Endothelial cell (in vitro differentiated cells): ENCODE results near the gene GRM5. TPM values are rescaled to one million over a fixed set of nuclear protein-coding genes. Genes with fewer than 3 reads are reported as not detected.

Source experiments
- DNase-seq: peaks from one replicate; pipeline ENCODE4 v3.0.0; 2021; ENCODE audit warnings: low spot score
- H3K27ac Mint-ChIP-seq: one replicate; pipeline ENCODE4 v1.8.0; 2021; ENCODE audit warnings: mixed read lengths, inconsistent platforms; ENCODE audit not compliant: unreplicated experiment
- H3K27me3 Mint-ChIP-seq: one replicate; pipeline ENCODE4 v1.8.0; 2021; ENCODE audit warnings: mild to moderate bottlenecking, moderate library complexity, mixed read lengths, inconsistent platforms; ENCODE audit not compliant: unreplicated experiment
- H3K36me3 Mint-ChIP-seq: one replicate; pipeline ENCODE4 v1.8.0; 2021; ENCODE audit warnings: mild to moderate bottlenecking, low read depth, mixed read lengths, inconsistent platforms; ENCODE audit not compliant: unreplicated experiment
- H3K4me1 Mint-ChIP-seq: one replicate; pipeline ENCODE4 v1.8.0; 2021; ENCODE audit warnings: mild to moderate bottlenecking, mixed read lengths, inconsistent platforms; ENCODE audit not compliant: unreplicated experiment
- H3K4me3 Mint-ChIP-seq: one replicate; pipeline ENCODE4 v1.8.0; 2021; ENCODE audit warnings: mild to moderate bottlenecking, mixed read lengths, inconsistent platforms; ENCODE audit not compliant: unreplicated experiment
- H3K9me3 Mint-ChIP-seq: one replicate; pipeline ENCODE4 v1.8.0; 2021; ENCODE audit warnings: mixed read lengths, inconsistent platforms; ENCODE audit not compliant: unreplicated experiment
- total RNA-seq: library from RNA; stranded (reverse); fragmentation: NEBNext Ultra II Directional; extraction: Animal tissue kit (Norgen Biotek cat#: 25700); gene quantifications from one replicate; pipeline ENCODE4 v1.2.1, GENCODE V29; 2021; ENCODE audit not compliant: unreplicated experiment
- TF ChIP-seq, protein P1 (sequence below): fragments of 200-600 bp; sonication (generic); IDR thresholded peaks from one replicate; pipeline ENCODE4 v1.5.0; 2021; ENCODE audit warnings: antibody characterized with exemption; ENCODE audit not compliant: unreplicated experiment

The GRM5 gene
- total RNA-seq, 1 donor from 2014 or later, result 0.28 TPM

- H3K36me3 Mint-ChIP-seq, result no peaks in the 10 kb centered on the region
- H3K4me1 Mint-ChIP-seq, result no peaks in the 10 kb centered on the region
- H3K9me3 Mint-ChIP-seq, result no peaks in the 10 kb centered on the region
- no peak overlapping the region for H3K27ac Mint-ChIP-seq
- TF ChIP-seq, protein P1, sequence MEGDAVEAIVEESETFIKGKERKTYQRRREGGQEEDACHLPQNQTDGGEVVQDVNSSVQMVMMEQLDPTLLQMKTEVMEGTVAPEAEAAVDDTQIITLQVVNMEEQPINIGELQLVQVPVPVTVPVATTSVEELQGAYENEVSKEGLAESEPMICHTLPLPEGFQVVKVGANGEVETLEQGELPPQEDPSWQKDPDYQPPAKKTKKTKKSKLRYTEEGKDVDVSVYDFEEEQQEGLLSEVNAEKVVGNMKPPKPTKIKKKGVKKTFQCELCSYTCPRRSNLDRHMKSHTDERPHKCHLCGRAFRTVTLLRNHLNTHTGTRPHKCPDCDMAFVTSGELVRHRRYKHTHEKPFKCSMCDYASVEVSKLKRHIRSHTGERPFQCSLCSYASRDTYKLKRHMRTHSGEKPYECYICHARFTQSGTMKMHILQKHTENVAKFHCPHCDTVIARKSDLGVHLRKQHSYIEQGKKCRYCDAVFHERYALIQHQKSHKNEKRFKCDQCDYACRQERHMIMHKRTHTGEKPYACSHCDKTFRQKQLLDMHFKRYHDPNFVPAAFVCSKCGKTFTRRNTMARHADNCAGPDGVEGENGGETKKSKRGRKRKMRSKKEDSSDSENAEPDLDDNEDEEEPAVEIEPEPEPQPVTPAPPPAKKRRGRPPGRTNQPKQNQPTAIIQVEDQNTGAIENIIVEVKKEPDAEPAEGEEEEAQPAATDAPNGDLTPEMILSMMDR, result no peak
- no peak for DNase-seq
- no peaks in the 10 kb centered on the region for H3K27me3 Mint-ChIP-seq
- no peak overlapping the region for H3K4me3 Mint-ChIP-seq
Measured at GRCh38 chr11:88809126-88809525, 256.7 kb downstream of the GRM5 start.

DNA sequence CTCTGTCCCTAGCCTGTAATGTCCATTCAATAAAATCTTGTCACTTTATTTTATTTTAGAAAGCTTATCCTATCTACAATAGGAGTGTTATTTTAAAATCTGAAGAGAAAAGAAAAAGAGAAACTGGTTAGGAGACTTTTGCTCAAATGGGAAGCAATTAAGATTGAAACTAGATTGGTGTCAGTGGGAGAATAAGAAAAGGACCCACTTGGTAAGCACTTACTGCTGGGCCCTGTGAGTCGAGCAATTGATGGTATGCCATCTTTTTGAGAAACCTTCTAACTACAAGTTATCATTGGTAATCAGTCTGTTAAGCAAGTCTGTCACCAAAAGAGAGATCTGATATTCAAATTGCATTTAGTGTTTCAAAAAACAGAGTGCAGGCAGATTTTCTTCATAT lies 258.4 kb downstream of the GRM5 start:
- no peak for DNase-seq
- Mint-ChIP-seq H3K4me1 (no peaks in the 10 kb centered on the region), H3K27ac (no peak overlapping the region), H3K27me3 (no peaks in the 10 kb centered on the region), H3K4me3 (no peak overlapping the region), H3K36me3 (no peaks in the 10 kb centered on the region), H3K9me3 (no peaks in the 10 kb centered on the region)
- TF ChIP-seq, protein P1, result no peak

GRCh38 chr11:88806410-88806809 lies 259.4 kb downstream of the GRM5 start:
- no peaks in the 10 kb centered on the region for H3K9me3 Mint-ChIP-seq
- TF ChIP-seq, protein P1, result no peak
- H3K27me3 Mint-ChIP-seq, result no peaks in the 10 kb centered on the region
- no peak for DNase-seq
- no peaks in the 10 kb centered on the region for H3K36me3 Mint-ChIP-seq
- no peak overlapping the region for H3K4me3 Mint-ChIP-seq
- no peaks in the 10 kb centered on the region for H3K4me1 Mint-ChIP-seq
- no peak overlapping the region for H3K27ac Mint-ChIP-seq

DNA sequence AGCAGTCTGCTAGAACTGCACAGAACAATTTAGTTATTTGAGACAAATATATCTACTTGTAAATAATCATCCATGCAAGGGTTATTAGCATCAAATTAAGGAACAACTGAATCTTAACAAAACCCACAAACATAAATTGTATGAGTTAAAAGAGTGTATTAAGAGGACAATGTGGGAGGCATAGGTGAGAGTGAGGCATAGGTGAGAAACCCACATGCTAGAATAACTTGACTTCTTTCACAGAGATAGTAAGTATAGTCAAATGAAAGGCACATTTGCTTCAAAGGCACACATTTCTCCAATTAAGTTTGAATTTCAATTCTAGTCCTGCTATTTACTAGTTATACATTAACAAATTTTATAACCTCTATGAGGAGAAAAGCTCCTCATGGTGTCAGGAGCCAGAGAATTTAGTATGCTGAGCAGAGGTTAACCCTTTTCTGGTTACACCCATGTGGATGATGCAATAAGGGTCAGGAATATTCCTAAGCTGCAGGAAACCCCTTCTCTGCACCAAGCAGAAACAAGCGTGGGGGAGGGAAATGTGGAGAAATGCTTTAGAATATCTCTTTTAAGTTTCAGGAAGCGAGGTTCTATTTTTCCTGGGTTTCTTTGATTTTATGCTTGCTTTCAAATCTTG lies 264.2 kb downstream of the GRM5 start:
- H3K9me3 Mint-ChIP-seq, result no peaks in the 10 kb centered on the region
- no peaks in the 10 kb centered on the region for H3K27me3 Mint-ChIP-seq
- TF ChIP-seq, protein P1, result no peak
- H3K27ac Mint-ChIP-seq, result no peak overlapping the region
- DNase-seq, result no peak
- no peak overlapping the region for H3K4me3 Mint-ChIP-seq
- H3K4me1 Mint-ChIP-seq, result no peaks in the 10 kb centered on the region
- no peaks in the 10 kb centered on the region for H3K36me3 Mint-ChIP-seq

DNA sequence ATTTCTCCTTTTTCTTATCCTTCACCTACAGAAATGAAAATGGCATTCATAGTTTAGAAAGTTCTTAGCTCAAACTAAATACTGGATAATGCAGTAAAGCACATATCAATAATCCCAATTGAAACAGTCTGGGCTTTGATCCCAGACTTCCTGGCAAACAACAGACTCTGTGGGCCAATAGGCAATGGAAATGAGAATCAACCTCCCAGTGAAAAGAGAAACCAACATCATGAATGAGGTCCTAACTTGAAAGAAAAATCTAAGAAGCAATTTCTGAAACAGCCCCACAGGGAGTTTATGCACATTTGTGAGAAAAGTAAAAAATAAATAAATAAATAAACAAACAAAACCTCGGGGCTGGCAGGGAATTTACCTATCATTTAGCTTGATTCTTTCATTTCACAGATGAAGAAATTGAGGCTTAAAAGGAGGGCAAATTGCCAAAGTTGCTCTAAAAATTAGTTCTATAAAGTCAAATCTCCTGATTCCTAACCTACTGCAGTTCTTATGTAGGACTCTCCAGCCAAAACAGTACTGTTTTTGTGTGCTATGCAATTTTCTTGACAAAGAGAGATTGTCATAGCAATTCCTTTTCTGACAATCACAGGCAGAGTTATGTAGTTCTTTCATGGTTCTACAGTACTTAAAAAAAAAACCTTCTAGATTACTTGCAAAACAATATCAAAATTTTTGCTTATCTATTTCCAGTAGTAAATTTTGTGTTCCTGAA lies 265.8 kb downstream of the GRM5 start:
- Mint-ChIP-seq H3K4me3 (no peak overlapping the region), H3K9me3 (no peaks in the 10 kb centered on the region), H3K4me1 (no peaks in the 10 kb centered on the region), H3K27ac (no peak overlapping the region), H3K36me3 (no peaks in the 10 kb centered on the region), H3K27me3 (no peaks in the 10 kb centered on the region)
- no peak for DNase-seq
- TF ChIP-seq, protein P1, result no peak
